ENCODE results near the gene GPR55. TPM values are rescaled to one million over a fixed set of nuclear protein-coding genes. Genes with fewer than 3 reads are reported as not detected.
A peak's percentile ranks its signal among the peaks of the same experiment; 100 is the strongest.

The GPR55 gene
- total RNA-seq, 1 experiment from 2014 or later: 0.24 TPM

GRCh38 chr2:230901006-230901405 lies 24.0 kb downstream of the GPR55 start:
- no peak for DNase-seq (ENCODE audit: low read depth)

- DNase-seq (ENCODE audit: low read depth): no peak
Observed at GRCh38 chr2:230900336-230900995, 24.6 kb downstream of the GPR55 start.

DNA sequence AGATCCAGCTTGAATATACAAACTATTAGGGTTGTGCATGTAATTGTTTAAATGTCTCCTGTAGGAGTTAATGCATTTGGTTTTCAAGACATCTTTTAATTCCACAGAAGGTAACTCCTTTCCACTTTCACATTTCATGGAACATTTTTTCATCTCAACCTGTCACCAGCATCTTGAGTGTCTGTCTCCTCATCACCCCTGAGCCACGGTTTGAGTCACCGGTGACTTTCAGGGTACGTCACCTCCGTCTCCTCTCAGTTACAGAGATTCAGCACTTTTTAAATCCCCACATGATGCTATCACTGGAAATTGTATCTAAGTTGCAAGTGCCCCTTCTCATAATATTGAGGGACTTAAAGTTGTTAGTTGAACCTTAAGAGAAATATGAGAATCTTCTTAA lies 25.3 kb downstream of the GPR55 start:
- no peak for DNase-seq (ENCODE audit: low read depth)

DNA sequence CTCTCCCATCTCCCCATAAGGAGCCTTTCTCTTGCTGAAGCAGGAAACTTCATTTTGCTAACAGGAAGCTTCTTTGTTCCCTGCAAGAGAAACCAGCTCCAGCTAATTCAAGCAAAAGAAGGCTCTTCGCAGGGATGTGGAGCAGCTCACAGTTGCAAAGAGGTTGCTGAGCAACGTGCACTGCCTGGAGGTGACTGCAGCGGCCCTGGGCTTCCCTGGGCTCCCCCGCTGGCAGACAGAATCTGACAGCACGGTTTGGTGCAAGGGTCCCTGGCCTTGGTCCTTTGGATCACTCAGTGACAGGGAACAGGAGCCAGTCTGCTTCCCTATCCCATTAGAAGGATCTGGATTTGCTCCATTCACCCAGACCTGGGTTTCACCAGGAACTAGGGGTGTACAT lies 25.8 kb downstream of the GPR55 start:
- no peak for DNase-seq (ENCODE audit: low read depth)

GRCh38 chr2:230898713-230899091 lies 26.3 kb downstream of the GPR55 start:
- DNase-seq (ENCODE audit: low read depth): no peak

DNA sequence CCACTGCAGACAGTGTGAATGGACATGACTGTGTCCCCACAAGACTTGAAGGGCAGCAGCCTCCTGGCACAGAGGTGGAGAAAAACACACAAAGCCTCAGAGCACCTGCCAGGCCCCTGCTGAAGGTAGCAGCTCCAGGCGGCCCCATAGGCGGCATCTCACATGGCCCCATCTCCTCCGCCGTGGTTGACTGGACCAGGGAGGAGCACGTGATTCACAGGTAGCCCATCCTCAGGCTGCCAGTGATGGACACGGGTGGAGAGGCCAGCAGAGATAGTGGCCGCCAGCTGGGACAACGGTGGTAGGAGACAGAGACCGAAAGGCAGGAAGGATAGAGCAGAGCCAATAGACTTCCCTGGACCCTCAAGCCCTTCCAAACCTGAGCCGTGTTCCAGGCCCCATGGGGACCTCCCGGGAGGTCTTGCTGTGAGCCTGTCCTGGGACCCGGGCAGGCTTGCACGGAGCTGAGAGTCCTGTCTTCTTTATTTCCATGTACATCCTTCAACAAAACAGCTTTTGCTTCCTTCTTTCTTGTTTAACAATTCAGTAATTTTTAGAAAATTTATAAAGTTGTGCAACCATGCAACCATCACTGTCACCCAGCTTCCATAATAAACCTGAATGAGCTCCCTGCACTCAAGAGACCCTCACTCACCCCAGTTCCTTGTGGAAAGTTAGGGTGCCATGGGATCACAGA lies 26.9 kb downstream of the GPR55 start:
- DNase-seq (ENCODE audit: low read depth): no peak

DNA sequence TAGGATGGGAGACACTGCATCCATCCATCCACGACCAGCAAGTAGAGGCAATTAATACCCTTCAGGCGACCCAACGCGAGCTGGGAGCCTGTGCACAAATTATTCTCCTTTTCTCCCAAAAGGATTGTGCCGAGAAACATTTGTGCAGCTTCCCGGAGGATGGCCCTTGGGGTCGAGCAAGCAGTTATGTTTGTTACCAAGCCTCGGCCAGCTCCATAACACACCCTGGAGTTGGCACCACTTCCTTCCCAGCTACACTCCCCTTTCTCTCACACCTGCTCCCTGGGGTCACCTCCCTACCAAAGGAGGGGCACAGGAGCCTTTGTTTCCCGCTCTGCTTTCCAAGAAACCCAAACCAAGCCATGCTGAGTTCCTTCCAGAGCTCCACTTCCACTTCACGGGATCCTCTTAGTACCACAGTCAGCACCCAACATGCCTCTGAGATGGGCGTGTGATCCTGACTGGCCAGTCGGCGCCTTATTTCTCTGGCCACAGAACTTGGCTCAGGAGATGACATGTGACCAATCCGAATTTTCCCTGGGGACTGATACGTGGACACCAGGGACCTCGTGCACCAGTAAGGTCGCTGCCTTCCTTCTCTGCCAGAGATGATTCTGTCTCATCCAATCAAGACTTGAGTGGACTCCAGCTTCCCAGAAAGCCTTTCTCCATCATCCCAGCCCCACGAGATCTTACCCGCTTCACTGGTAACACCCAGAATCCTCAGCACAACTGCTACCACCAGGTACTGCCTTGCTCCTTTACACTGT lies 28.5 kb downstream of the GPR55 start:
- no peak for DNase-seq (ENCODE audit: low read depth)

DNA sequence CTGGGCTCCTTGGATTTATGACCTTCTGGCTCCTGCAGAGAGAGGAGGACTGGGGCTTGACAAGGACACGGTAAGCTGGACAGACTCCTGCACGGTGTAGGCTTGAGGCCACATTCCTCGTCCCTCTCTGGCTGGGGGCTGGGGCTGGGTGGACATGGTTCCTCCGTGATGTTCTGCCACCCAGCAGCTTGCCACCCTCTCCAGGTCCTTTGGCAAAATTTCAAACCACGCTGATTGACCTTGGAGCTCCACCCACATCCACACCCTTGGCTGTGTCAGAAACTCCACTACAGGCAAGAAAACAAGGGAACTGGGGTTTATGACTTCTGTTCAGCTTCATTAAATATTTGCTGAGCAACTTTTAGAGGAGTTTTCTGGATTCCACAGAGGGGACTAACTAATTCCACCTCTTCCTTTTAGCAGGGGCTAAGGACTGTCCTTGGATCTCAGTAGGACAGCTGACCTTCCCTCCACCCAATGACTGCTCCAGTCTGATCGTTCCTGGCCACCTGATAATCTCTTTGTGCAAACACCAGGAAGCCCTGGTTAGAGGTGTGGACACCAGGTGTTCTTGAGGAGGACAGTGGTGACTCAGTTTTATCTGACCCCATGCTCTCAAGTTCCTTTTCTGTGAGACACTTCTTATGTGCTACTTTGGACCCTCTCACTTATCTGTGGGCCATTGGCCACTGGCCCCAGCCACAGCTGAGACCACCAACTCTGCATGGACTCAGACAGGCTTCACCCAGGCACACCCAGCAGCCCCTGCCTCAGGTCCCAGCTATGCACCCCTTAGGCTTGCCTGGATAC lies 29.3 kb downstream of the GPR55 start:
- DNase-seq (ENCODE audit: low read depth): no peak

GRCh38 chr2:230893841-230894781 lies 30.9 kb downstream of the GPR55 start:
- DNase-seq (ENCODE audit: low read depth): no peak

DNA sequence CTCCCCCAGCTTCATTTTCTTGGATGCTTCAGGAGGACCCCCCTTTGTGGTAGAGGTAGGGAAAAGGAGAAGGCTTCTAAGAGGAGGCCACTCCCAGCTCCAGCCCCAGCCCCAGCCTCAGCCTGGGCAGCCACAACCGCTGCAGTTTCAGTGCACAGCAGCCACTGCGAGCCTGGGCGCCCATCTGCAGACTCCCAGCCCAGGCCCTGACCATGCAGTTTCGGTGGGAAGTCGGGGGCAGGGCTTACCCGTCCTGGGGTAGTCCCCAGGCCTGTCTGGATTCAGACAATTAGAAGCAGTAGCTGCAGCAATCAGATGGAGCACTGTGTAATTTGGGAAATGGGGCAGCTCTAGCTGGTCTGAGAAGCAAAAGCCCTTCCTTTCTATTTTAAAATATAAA lies 31.7 kb downstream of the GPR55 start:
- DNase-seq (ENCODE audit: low read depth): no peak

DNA sequence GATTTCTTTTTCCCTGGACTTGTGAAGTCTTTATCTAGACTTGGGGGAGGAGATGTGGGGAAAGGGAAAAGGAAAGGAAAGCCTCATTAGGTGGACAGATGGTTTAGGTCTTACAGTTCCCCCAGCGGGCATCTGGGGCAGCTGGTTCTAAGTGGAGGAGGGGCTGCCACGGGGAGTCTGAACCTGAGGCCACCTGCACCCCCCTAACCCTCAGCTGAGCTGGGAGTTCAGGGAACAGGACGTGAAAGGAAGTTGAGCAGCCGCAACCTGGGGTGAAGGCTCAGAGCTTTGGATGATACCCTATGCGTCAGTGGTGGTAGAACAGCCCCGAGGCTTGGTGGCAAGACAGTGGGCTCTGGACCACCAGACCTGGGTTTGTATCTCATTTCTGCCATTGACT lies 33.5 kb downstream of the GPR55 start:
- peak; percentile 33 for DNase-seq (ENCODE audit: low read depth)

- DNase-seq (ENCODE audit: low read depth): peak; percentile 74
Observed at GRCh38 chr2:230891064-230891463, 34.0 kb downstream of the GPR55 start.

- DNase-seq (ENCODE audit: low read depth): no peak
Observed at GRCh38 chr2:230890646-230891045, 34.4 kb downstream of the GPR55 start.

- no peak for DNase-seq (ENCODE audit: low read depth)
Observed at GRCh38 chr2:230889911-230890601, 35.0 kb downstream of the GPR55 start.

DNA sequence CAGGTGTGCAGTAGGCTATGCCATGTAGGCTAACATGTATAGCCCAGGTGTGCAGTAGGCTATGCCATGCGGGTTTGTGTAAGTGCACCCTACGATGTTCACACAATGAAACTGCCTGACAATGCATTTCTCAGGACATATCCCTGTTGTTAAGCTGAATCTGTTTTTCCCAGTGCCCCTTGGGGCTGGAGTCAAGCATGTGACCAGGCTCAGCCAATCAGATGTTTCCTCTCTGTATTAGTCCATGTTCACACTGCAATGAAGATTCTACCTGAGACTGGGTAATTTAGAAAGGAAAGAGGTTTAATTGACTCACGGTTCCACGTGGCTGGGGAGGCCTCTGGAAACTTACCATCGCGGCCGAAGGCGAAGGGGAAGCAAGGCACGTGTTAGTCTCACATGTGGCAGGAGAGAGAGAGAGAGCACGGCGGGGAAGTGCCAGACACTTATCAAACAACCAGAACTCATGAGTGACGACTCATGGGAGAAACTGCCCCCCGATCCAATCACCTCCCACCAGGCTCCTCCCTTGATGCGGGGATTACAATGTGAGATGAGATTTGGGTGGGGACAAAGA lies 36.1 kb downstream of the GPR55 start:
- DNase-seq (ENCODE audit: low read depth): no peak

DNA sequence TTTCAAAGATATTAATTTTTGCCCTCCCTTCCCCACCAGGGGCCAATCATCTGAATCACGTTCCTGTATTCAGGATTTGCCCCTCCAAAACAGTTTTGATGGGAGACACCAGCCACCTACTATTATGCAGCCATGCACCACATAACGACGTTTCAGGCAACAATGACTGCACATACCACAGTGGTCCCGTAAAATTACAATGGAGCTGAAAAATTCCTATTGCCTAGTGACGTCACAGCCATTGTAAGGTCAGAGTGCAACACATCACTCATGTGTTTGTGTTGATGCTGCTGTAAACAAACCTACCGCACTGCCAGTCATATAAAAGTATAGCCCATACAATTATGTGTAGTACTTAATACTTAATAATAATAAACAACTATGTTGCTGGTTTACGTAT lies 37.7 kb downstream of the GPR55 start:
- no peak for DNase-seq (ENCODE audit: low read depth)

GRCh38 chr2:230886671-230887071 lies 38.4 kb downstream of the GPR55 start:
- no peak for DNase-seq (ENCODE audit: low read depth)

DNA sequence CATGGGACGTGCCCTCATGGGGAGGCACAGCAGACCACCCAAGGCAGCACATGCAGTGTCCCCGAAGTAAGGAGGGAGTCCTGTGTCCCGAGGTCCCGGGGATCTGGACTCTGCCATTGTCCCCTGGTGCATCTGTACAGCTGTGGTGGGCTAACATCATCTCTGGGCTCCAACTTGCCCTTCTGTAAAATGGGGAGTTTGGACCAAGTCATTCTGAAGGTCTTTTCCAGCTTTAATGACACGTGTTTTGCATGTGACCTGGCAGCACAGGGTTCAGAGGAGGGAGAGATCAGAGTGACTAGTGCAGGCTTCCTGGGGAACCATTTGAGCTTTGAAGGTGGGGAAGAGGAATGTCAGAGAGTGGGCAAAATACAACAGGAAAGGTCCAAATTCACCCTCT lies 38.8 kb downstream of the GPR55 start:
- DNase-seq (ENCODE audit: low read depth): no peak

DNA sequence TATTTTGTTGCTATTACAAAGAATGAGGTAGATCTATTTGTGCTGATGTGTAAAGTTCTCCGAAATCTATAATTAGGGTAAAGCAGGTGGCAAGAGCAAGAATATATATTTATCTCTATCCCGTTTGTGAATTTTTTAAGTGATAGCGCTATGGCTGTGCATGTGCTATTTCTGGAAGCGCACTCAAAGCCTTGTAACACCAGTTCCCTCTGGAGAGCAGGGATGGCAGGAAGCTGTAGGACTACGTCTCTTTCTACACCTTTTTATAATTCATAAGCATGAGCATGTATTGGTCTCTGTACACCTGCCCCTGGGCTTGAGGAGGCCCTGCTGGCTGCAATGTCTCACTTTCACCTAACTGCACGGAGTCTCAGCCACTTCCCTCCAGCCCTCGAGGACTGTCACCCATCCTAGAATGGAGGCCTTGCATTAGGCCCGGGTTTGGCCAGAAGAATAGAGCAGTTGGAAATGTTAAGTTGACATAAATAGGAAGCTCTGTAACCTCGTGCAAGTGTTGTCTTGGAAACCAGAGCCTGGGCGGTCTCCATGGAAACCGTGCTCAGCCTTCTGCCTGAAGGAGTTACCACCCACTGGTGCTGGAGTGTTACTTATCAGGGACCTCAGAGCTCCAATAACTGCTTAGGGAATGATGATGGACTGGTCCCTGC lies 39.4 kb downstream of the GPR55 start:
- DNase-seq (ENCODE audit: low read depth): peak; percentile 50
